Esophagus squamous epithelium (tissue), 5 donors: ENCODE results near the gene TPST1. TPM values are rescaled to one million over a fixed set of nuclear protein-coding genes. Genes with fewer than 3 reads are reported as not detected.

Source experiments
- DNase-seq: peaks from one replicate; lab custom pipeline; 2025; lab: John Stamatoyannopoulos, UW
- H3K27ac ChIP-seq, 4 donors: fragments of 200-600 bp; sonication (generic); one replicate each; pipeline ENCODE4 v1.5.1; 2016 to 2019; ENCODE audit warnings: mild to moderate bottlenecking in 1 of 4
- H3K27me3 ChIP-seq, 4 donors: fragments of 200-600 bp; sonication (generic); 1 replicate in 3 of 4; 2 replicates in 1 of 4; pipeline versions ENCODE4 v1.5.1 to v1.6.0; 2017 to 2021; ENCODE audit warnings: antibody characterized with exemption in 1 of 4
- H3K36me3 ChIP-seq, 3 donors: fragments of 200-600 bp; sonication (generic); one replicate each; pipeline ENCODE4 v1.5.1; 2016 to 2019
- H3K4me1 ChIP-seq, 3 donors: fragments of 200-600 bp; sonication (generic); one replicate each; pipeline ENCODE4 v1.5.1; 2017 to 2019
- H3K4me3 ChIP-seq, 4 donors: fragments of 200-600 bp; sonication (generic); 1 replicate in 3 of 4; 2 replicates in 1 of 4; pipeline ENCODE4 v1.5.1; 2016 to 2019; ENCODE audit warnings: mild to moderate bottlenecking in 2 of 4, moderate library complexity in 1 of 4
- H3K9me3 ChIP-seq, 3 donors: fragments of 200-600 bp; sonication (generic); one replicate each; pipeline ENCODE4 v1.5.1; 2016 to 2019
- CTCF ChIP-seq, 6 experiments: fragments of 450-650 bp in 4 of 6; fragments of 200-600 bp in 2 of 6; sonication (generic) in 2 of 6; IDR thresholded peaks; one replicate each; pipeline ENCODE4 v1.5.1; 2016 to 2019; ENCODE audit warnings: antibody characterized with exemption in 6 of 6, mild to moderate bottlenecking in 4 of 6, moderate library complexity in 4 of 6
- POLR2A ChIP-seq, 4 donors: fragments of 450-650 bp; IDR thresholded peaks; one replicate each; pipeline ENCODE4 v1.6.1; 2017; ENCODE audit warnings: antibody characterized with exemption in 4 of 4, mild to moderate bottlenecking in 4 of 4, moderate library complexity in 3 of 4
- WGBS, 2 donors: methylation state at CpG; one replicate each; pipeline ENCODE4 v1.1.5; 2018; 5-methylcytosine and 5-hydroxymethylcytosine counted together
- intact Hi-C: fragments of 100-400 bp; cut with DNase I; formaldehyde crosslinking; loops from one replicate; pipeline ENCODE4 v1.15.0; 2022
- total RNA-seq, 4 donors: library from RNA; depleted of rRNA; stranded (reverse); fragments of >200 nt; gene quantifications; one replicate each; pipeline ENCODE4 v1.1.0, GENCODE V29; 2016
- donor health status: DM: yes; HTN: yes; CAD: no.

The TPST1 gene
- total RNA-seq, 4 donors from 2014 or later, result 10.2 to 23.1 (median 17.1) TPM

GRCh38 chr7:66256281-66256680 is 51.1 kb downstream of the TPST1 start:
- no peaks in the 10 kb centered on the region for H3K27me3 ChIP-seq
- no peak for TF ChIP-seq POLR2A (IDR thresholded peaks at IDR 0.05)
- no peak for TF ChIP-seq CTCF (IDR thresholded peaks at IDR 0.05)
- peak overlapping the region in 1 of 4 donors; percentile 67 for H3K27ac ChIP-seq
- no peak for DNase-seq
- H3K9me3 ChIP-seq, result no peaks in the 10 kb centered on the region
- no peak overlapping the region for H3K4me3 ChIP-seq
- intact Hi-C loops, result no loop called here
- no peaks in the 10 kb centered on the region for H3K36me3 ChIP-seq
- WGBS, 2 donors, result 29 to 79% methylated on average over 1 of the region's 1 CpG
- peaks cover 0 to 32% (median 6%) of the 10 kb centered on the region in 3 donors for H3K4me1 ChIP-seq

GRCh38 chr7:66257481-66257880 is 52.3 kb downstream of the TPST1 start:
- whole genome bisulfite sequencing, 2 donors, result 55 to 69% methylated on average over 4 of the region's 4 CpGs
- Histone ChIP-seq H3K36me3 (no peaks in the 10 kb centered on the region), H3K4me3 (no peak overlapping the region), H3K27me3 (no peaks in the 10 kb centered on the region), H3K4me1 (peaks cover 0 to 32% (median 6%) of the 10 kb centered on the region in 3 donors), H3K27ac (peak overlapping the region in 3 of 4 donors; percentile 29 to 73 (median 67)), H3K9me3 (no peaks in the 10 kb centered on the region)
- intact Hi-C loops, result no loop called here
- DNase-seq, result no peak
- no peak for TF ChIP-seq CTCF (IDR thresholded peaks at IDR 0.05)

- H3K27me3 ChIP-seq, result no peaks in the 10 kb centered on the region
- H3K36me3 ChIP-seq, result no peaks in the 10 kb centered on the region
- H3K27ac ChIP-seq, result peak overlapping the region; percentile 9 to 73 (median 56)
- no peak for DNase-seq
- no peak for TF ChIP-seq POLR2A (IDR thresholded peaks at IDR 0.05)
- TF ChIP-seq CTCF (IDR thresholded peaks at IDR 0.05), result no peak
- peaks cover 0 to 32% (median 6%) of the 10 kb centered on the region in 3 donors for H3K4me1 ChIP-seq
- no peaks in the 10 kb centered on the region for H3K9me3 ChIP-seq
- WGBS, 2 donors, result 41 to 46% methylated on average over 5 of the region's 5 CpGs
- no peak overlapping the region for H3K4me3 ChIP-seq
- intact Hi-C loops, result no loop called here
Observed at GRCh38 chr7:66258409-66258808, 53.3 kb downstream of the TPST1 start.

GRCh38 chr7:66261941-66262340 is 56.8 kb downstream of the TPST1 start:
- H3K27ac ChIP-seq, result no peak overlapping the region
- H3K9me3 ChIP-seq, result peaks cover 0 to 28% (median 22%) of the 10 kb centered on the region in 3 donors
- peaks cover 0 to 3% (median 0%) of the 10 kb centered on the region in 3 donors for H3K36me3 ChIP-seq
- H3K4me3 ChIP-seq, result no peak overlapping the region
- H3K4me1 ChIP-seq, result peaks cover 0 to 31% (median 6%) of the 10 kb centered on the region in 3 donors
- intact Hi-C loops, result no loop called here
- H3K27me3 ChIP-seq, result no peaks in the 10 kb centered on the region
- DNase-seq, result no peak
- TF ChIP-seq POLR2A (IDR thresholded peaks at IDR 0.05) (no peak), CTCF (IDR thresholded peaks at IDR 0.05) (no peak)

- intact Hi-C loops, result no loop called here
- Histone ChIP-seq H3K36me3 (peaks cover 0 to 3% (median 0%) of the 10 kb centered on the region in 3 donors), H3K9me3 (peaks cover 0 to 28% (median 22%) of the 10 kb centered on the region in 3 donors), H3K4me3 (no peak overlapping the region), H3K27me3 (no peaks in the 10 kb centered on the region), H3K27ac (no peak overlapping the region), H3K4me1 (peaks cover 0 to 23% (median 3%) of the 10 kb centered on the region in 3 donors)
- TF ChIP-seq POLR2A (IDR thresholded peaks at IDR 0.05) (no peak), CTCF (IDR thresholded peaks at IDR 0.05) (no peak)
- no peak for DNase-seq
- WGBS, 2 donors, result 73 to 75% methylated on average over 1 of the region's 1 CpG
Observed at GRCh38 chr7:66263936-66264335, 58.8 kb downstream of the TPST1 start.
